C1 segment of cervical spinal cord (tissue), 14 donors: Measurements from ENCODE around the gene ASL.
"Not testable (repeated sequence)": the region's sequence is repeated elsewhere in the genome, so short reads cannot be mapped to it uniquely, and the experiment has no call there.

Experiments used
- DNase-seq, 14 donors: peaks; one replicate each; lab custom pipeline; 2025; lab: John Stamatoyannopoulos, UW

Gene ASL

GRCh38 chr7:66076462-66077329 is 1.1 kb downstream of the ASL start:
- peak in 1 of 14 donors; percentile 5 for DNase-seq

- no peak for DNase-seq
Observed at GRCh38 chr7:66078067-66078466, 2.4 kb downstream of the ASL start.

- no peak for DNase-seq
Observed at GRCh38 chr7:66082083-66082482, 6.5 kb downstream of the ASL start.

GRCh38 chr7:66082886-66083415 is 7.3 kb downstream of the ASL start:
- DNase-seq, result no peak

- no peak for DNase-seq
Observed at GRCh38 chr7:66083677-66084076, 8.1 kb downstream of the ASL start.

GRCh38 chr7:66088861-66089838 is 13.5 kb downstream of the ASL start:
- no peak for DNase-seq

- no peak for DNase-seq
Observed at GRCh38 chr7:66092654-66093053, 17.0 kb downstream of the ASL start.

GRCh38 chr7:66095010-66095409 is 19.4 kb downstream of the ASL start:
- no peak for DNase-seq

- peak in 1 of 14 donors; percentile 62 for DNase-seq
Observed at GRCh38 chr7:66099232-66099550, 23.6 kb downstream of the ASL start.

- peak in 9 of 14 donors; percentile 9 to 90 (median 35) for DNase-seq
Observed at GRCh38 chr7:66099551-66100407, 24.2 kb downstream of the ASL start.

GRCh38 chr7:66100408-66101050 is 24.9 kb downstream of the ASL start:
- no peak for DNase-seq

GRCh38 chr7:66102168-66102567 is 26.5 kb downstream of the ASL start:
- DNase-seq, result not testable (repeated sequence)

- DNase-seq, result not testable (repeated sequence)
Observed at GRCh38 chr7:66103994-66104393, 28.4 kb downstream of the ASL start.

GRCh38 chr7:66105263-66105748 is 29.7 kb downstream of the ASL start:
- no peak for DNase-seq

- DNase-seq, result not testable (repeated sequence)
Observed at GRCh38 chr7:66108410-66108809, 32.8 kb downstream of the ASL start.

- DNase-seq, result no peak
Observed at GRCh38 chr7:66110856-66111255, 35.2 kb downstream of the ASL start.

GRCh38 chr7:66114743-66115649 is 39.4 kb downstream of the ASL start, which contains the start of gene CRCP:
TSS of gene CRCP (plus strand) at chr7:66114847. CDS start at chr7:66114963, 116 bp downstream.
- peak in 13 of 14 donors; percentile 26 to 83 (median 76) for DNase-seq

- not testable (repeated sequence) for DNase-seq
Observed at GRCh38 chr7:66116680-66117420, 41.2 kb downstream of the ASL start.

GRCh38 chr7:66118603-66119002 is 43.0 kb downstream of the ASL start:
- no peak for DNase-seq
